Thyroid gland (tissue), 4 donors: ENCODE data around the gene WNK3. TPM values are rescaled to one million over a fixed set of nuclear protein-coding genes. Genes with fewer than 3 reads are reported as not detected.
"Not testable (repeated sequence)": the region's sequence is repeated elsewhere in the genome, so short reads cannot be mapped to it uniquely, and the experiment has no call there.

Experiments
- DNase-seq, 2 donors: peaks; one replicate each; pipeline ENCODE4 v3.0.0-alpha.2; 2019
- H3K27ac ChIP-seq, 3 donors: fragments of 200-600 bp; sonication (generic); 1 replicate in 2 of 3; 2 replicates in 1 of 3; pipeline ENCODE4 v1.5.1; 2016 to 2019; ENCODE audit warnings: mild to moderate bottlenecking in 1 of 3, moderate library complexity in 1 of 3
- H3K27me3 ChIP-seq: fragments of 200-600 bp; sonication (generic); one replicate; pipeline ENCODE4 v1.5.1; 2019
- H3K36me3 ChIP-seq, 2 donors: fragments of 200-600 bp; sonication (generic); one replicate each; pipeline ENCODE4 v1.5.1; 2016 to 2019
- H3K4me1 ChIP-seq, 2 donors: fragments of 200-600 bp; sonication (generic); one replicate each; pipeline ENCODE4 v1.5.1; 2017 to 2019
- H3K4me3 ChIP-seq, 3 donors: fragments of 200-600 bp; sonication (generic); replicated peaks in 1 of 3; 1 replicate in 2 of 3; 2 replicates in 1 of 3; pipeline ENCODE4 v1.5.1; 2016; ENCODE audit warnings: mild to moderate bottlenecking in 1 of 3
- H3K9me3 ChIP-seq: fragments of 200-600 bp; sonication (generic); one replicate; pipeline ENCODE4 v1.5.1; 2017
- CTCF ChIP-seq, 6 experiments: fragments of 200-600 bp in 3 of 6; fragments of 450-650 bp in 3 of 6; sonication (generic) in 3 of 6; IDR thresholded peaks; one replicate each; pipeline ENCODE4 v1.5.1; 2016 to 2019; ENCODE audit warnings: antibody characterized with exemption in 6 of 6, mild to moderate bottlenecking in 2 of 6, inconsistent platforms in 1 of 6, moderate library complexity in 1 of 6
- POLR2A ChIP-seq, 2 donors: fragments of 450-650 bp; IDR thresholded peaks; one replicate each; pipeline ENCODE4 v1.6.1; 2017; ENCODE audit warnings: antibody characterized with exemption in 2 of 2, mild to moderate bottlenecking in 2 of 2, moderate library complexity in 1 of 2
- WGBS, 2 donors: methylation state at CpG; one replicate each; pipeline ENCODE4 v1.1.5; 2017; 5-methylcytosine and 5-hydroxymethylcytosine counted together
- intact Hi-C: fragments of 100-400 bp; cut with DNase I; formaldehyde crosslinking; loops from one replicate; pipeline ENCODE4 v1.15.1; 2023
- total RNA-seq, 4 donors: library from RNA; depleted of rRNA; stranded (reverse); fragments of >200 nt; gene quantifications; one replicate each; pipeline ENCODE4 v1.2.3, GENCODE V29; 2016

The WNK3 gene
- total RNA-seq, 4 donors from 2014 or later, result 2.3 to 7.0 (median 4.6) TPM

- no peak overlapping the region for H3K4me3 ChIP-seq
- no peaks in the 10 kb centered on the region for H3K27me3 ChIP-seq
- H3K27ac ChIP-seq, result no peak overlapping the region
- no peaks in the 10 kb centered on the region for H3K36me3 ChIP-seq
- no peak for DNase-seq
- no peaks in the 10 kb centered on the region for H3K4me1 ChIP-seq
- no peaks in the 10 kb centered on the region for H3K9me3 ChIP-seq
- TF ChIP-seq POLR2A (IDR thresholded peaks at IDR 0.05) (no peak), CTCF (IDR thresholded peaks at IDR 0.05) (no peak)
- 73 to 87% methylated on average over 4 of the region's 4 CpGs for WGBS, 2 donors
- intact Hi-C loops, result no loop called here
Observed at GRCh38 chrX:54359408-54359807, 1.6 kb upstream of the WNK3 start.

- Histone ChIP-seq H3K9me3 (no peaks in the 10 kb centered on the region), H3K4me1 (no peaks in the 10 kb centered on the region), H3K36me3 (no peaks in the 10 kb centered on the region), H3K27ac (peak overlapping the region; percentile 41 to 49 (median 46)), H3K27me3 (no peaks in the 10 kb centered on the region), H3K4me3 (peak overlapping the region in 2 of 3 donors; percentile 27 to 30)
- peak; percentile 64 to 72 for DNase-seq
- WGBS, 2 donors, result 7% methylated on average over 3 of the region's 54 CpGs; no CpG with 5 or more reads in 1 of the 2 donors
- intact Hi-C loops, result no loop called here
- TF ChIP-seq CTCF (IDR thresholded peaks at IDR 0.05), result no peak
- no peak for TF ChIP-seq POLR2A (IDR thresholded peaks at IDR 0.05)
Observed at GRCh38 chrX:54358424-54359211, 772 bp upstream of the WNK3 start.

GRCh38 chrX:54352677-54353076, 5.2 kb downstream of the WNK3 start:
- Histone ChIP-seq H3K27me3 (no peaks in the 10 kb centered on the region), H3K4me3 (no peak overlapping the region), H3K36me3 (no peaks in the 10 kb centered on the region), H3K27ac (no peak overlapping the region), H3K4me1 (no peaks in the 10 kb centered on the region), H3K9me3 (no peaks in the 10 kb centered on the region)
- DNase-seq, result no peak
- TF ChIP-seq CTCF (IDR thresholded peaks at IDR 0.05), result no peak
- TF ChIP-seq POLR2A (IDR thresholded peaks at IDR 0.05), result no peak
- intact Hi-C loops, result no loop called here
- 91 to 100% methylated on average over 2 of the region's 2 CpGs for WGBS, 2 donors

GRCh38 chrX:54337383-54337782, 20.5 kb downstream of the WNK3 start:
- intact Hi-C loops, H3K36me3 ChIP-seq, H3K27me3 ChIP-seq, H3K9me3 ChIP-seq, H3K4me3 ChIP-seq, DNase-seq, H3K4me1 ChIP-seq, H3K27ac ChIP-seq: not testable (repeated sequence)
- 94 to 96% methylated on average over 10 of the region's 10 CpGs for WGBS, 2 donors

- Histone ChIP-seq H3K9me3 (no peaks in the 10 kb centered on the region), H3K27ac (no peak overlapping the region), H3K4me3 (no peak overlapping the region), H3K36me3 (no peaks in the 10 kb centered on the region), H3K27me3 (no peaks in the 10 kb centered on the region), H3K4me1 (no peaks in the 10 kb centered on the region)
- intact Hi-C loops, result no loop called here
- 80 to 85% methylated on average over 8 of the region's 8 CpGs for WGBS, 2 donors
- DNase-seq, result no peak
- TF ChIP-seq CTCF (IDR thresholded peaks at IDR 0.05), result no peak
- no peak for TF ChIP-seq POLR2A (IDR thresholded peaks at IDR 0.05)
Observed at GRCh38 chrX:54325077-54325476, 32.8 kb downstream of the WNK3 start.
